C4-2B (cell line): ENCODE measurements around the gene POU2F1.

Source experiments
- H3K27ac ChIP-seq: fragments of 450-650 bp; 2 replicates; pipeline ENCODE4 v1.5.1; 2017
- ZFX ChIP-seq: fragments of 450-650 bp; IDR thresholded peaks from 2 replicates; pipeline ENCODE4 v1.6.1; 2017
- TF ChIP-seq, protein P1 (sequence below): fragments of 450-650 bp; conservative IDR thresholded peaks from 2 replicates; pipeline ENCODE4 v1.5.1; 2017; ENCODE audit warnings: mild to moderate bottlenecking

Gene POU2F1

DNA sequence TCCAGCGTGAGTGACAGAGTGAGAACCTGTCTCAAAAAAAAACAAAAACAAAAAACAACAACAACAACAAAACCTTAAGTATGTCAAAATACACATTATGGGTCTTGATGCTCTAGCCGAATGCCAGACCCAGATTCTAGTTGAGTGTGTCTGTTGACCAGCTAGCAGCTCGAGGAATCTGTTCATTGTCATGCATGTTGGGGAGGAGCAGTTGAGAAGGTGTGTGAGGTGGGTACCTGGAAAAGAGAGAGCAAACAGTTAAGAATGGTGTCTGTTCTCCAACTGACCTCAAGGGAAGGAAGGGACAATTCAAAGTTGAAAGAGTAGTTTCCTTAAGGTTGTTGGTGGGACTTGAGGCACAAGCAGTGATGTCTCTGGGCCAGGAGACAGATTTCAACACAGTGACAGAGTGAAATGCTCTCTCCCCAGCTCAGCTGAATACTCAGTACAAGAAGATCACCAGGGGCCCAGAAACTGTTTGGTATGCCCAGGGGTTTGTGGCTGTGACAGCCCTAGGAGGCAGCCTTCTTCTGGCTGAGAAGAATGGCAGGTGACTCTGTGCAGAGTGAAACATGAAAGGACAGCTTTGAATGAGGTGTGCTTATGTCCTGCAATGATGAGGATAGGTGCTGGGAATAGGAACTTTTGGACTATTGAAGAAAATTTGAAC lies 14.4 kb upstream of the POU2F1 start:
- H3K27ac ChIP-seq, result no peak overlapping the region
- TF ChIP-seq, protein P1, sequence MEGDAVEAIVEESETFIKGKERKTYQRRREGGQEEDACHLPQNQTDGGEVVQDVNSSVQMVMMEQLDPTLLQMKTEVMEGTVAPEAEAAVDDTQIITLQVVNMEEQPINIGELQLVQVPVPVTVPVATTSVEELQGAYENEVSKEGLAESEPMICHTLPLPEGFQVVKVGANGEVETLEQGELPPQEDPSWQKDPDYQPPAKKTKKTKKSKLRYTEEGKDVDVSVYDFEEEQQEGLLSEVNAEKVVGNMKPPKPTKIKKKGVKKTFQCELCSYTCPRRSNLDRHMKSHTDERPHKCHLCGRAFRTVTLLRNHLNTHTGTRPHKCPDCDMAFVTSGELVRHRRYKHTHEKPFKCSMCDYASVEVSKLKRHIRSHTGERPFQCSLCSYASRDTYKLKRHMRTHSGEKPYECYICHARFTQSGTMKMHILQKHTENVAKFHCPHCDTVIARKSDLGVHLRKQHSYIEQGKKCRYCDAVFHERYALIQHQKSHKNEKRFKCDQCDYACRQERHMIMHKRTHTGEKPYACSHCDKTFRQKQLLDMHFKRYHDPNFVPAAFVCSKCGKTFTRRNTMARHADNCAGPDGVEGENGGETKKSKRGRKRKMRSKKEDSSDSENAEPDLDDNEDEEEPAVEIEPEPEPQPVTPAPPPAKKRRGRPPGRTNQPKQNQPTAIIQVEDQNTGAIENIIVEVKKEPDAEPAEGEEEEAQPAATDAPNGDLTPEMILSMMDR, result no peak
- no peak for TF ChIP-seq ZFX

GRCh38 chr1:167207940-167208623 lies 12.6 kb upstream of the POU2F1 start:
- no peak for TF ChIP-seq ZFX
- TF ChIP-seq, protein P1, result peak; percentile 45

GRCh38 chr1:167208624-167208976 lies 12.1 kb upstream of the POU2F1 start:
- H3K27ac ChIP-seq, result no peak overlapping the region
- no peak for TF ChIP-seq ZFX
- TF ChIP-seq, protein P1, result peak; percentile 18

More at GRCh38 chr1:167207940-167208623, 12.6 kb upstream of the POU2F1 start:
- H3K27ac ChIP-seq, result no peak overlapping the region

- TF ChIP-seq, protein P1, result no peak
- TF ChIP-seq ZFX, result no peak
- H3K27ac ChIP-seq, result no peak overlapping the region
Measured at GRCh38 chr1:167209044-167209443, 11.6 kb upstream of the POU2F1 start.

DNA sequence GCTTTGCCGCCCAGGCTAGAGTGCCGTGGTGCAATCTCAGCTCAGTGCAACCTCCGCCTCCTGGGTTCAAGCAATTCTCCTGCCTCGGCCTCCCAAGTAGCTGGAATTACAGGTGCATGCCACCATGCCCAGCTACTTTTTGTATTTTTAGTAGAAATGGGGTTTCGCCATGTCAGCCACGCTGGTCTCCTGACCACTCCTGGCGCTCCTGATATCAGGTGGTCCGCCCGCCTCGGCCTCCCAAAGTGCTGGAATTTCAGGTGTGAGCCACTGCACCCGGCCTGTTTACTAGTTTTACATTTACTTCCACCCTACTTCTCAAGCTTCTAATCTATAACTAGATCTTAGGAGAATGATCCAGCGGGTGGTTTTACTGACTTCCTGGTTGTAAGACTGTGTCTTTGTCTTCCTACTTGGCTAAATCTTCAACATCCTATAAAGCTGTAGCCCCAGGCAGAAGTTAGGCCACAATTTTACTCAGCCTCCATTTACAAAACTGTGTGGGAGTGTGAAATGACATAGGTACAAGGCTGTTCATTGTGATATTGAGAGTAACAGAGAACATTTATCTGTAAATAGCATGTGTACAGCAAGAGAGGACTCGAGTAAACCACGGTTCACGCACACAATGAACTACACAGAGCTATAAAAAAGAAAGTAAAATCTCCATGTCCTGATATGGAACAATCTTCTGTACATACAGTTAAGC lies 9.6 kb upstream of the POU2F1 start:
- TF ChIP-seq, protein P1, result no peak
- TF ChIP-seq ZFX, result 0 out of 2 replicates have a peak, but pooled peaks have one; percentile 20
- H3K27ac ChIP-seq, result peak overlapping the region; percentile 82

- peak overlapping the region; percentile 82 for H3K27ac ChIP-seq
- TF ChIP-seq, protein P1, result no peak
- no peak for TF ChIP-seq ZFX
Measured at GRCh38 chr1:167212025-167212424, 8.7 kb upstream of the POU2F1 start.

DNA sequence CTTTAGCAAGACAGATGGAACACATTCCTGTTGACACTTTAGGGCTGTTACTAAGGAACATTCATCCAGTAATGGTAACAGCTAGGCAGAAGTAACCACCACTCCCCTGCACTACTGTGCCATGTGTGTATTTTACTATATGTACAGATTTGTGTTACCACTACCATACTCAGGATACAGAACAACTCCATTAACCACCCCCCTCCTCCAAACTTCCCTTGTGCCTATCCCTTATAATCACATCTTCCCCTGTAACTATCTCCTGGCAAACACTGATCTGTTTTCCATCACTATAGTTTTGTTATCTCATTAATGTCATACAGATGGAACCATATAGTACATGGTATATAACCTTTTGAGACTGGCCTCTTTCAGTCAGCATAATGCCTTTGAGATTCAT lies 3.9 kb upstream of the POU2F1 start:
- no peak overlapping the region for H3K27ac ChIP-seq
- no peak for TF ChIP-seq ZFX
- TF ChIP-seq, protein P1, result no peak
